Neural progenitor cell (in vitro differentiated cells): ENCODE measurements around the gene AHRR.
"Not testable (repeated sequence)": the region's sequence is repeated elsewhere in the genome, so short reads cannot be mapped to it uniquely, and the experiment has no call there.

Experiments
- EZH2 ChIP-seq: fragments of 200-600 bp; sonication (generic); IDR thresholded peaks from 2 replicates; pipeline ENCODE4 v1.6.1; 2017; ENCODE audit warnings: antibody characterized with exemption, mild to moderate bottlenecking, moderate library complexity
- EZH2phosphoT487 ChIP-seq: fragments of 200-600 bp; sonication (generic); IDR thresholded peaks from 2 replicates; pipeline ENCODE4 v1.6.1; 2017; ENCODE audit warnings: antibody characterized with exemption
- TF ChIP-seq, protein P1 (sequence below): fragments of 200-600 bp; sonication (generic); IDR thresholded peaks from 2 replicates; pipeline ENCODE4 v1.5.1; 2017; ENCODE audit warnings: antibody characterized with exemption, mild to moderate bottlenecking

DNA sequence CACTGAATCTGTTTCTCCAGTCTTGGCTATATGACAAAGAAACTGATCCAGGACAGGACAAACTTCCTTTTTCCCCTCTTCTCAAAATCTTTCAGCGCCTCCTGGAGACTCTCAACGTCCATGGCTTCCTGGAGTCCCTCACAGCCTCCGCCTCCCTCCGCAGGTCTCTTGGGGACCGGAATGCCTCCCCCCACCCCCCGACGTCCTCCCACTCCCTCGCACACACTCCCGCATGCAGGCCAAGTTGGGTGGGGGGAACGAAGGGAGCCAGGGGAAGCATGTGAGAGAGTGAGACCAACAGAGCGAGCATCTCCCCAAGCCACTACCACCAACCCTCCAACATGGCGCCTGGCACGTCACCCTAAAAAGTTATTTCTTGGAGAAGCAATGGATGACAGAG, 31.3 kb upstream of the AHRR start:
- TF ChIP-seq, protein P1, sequence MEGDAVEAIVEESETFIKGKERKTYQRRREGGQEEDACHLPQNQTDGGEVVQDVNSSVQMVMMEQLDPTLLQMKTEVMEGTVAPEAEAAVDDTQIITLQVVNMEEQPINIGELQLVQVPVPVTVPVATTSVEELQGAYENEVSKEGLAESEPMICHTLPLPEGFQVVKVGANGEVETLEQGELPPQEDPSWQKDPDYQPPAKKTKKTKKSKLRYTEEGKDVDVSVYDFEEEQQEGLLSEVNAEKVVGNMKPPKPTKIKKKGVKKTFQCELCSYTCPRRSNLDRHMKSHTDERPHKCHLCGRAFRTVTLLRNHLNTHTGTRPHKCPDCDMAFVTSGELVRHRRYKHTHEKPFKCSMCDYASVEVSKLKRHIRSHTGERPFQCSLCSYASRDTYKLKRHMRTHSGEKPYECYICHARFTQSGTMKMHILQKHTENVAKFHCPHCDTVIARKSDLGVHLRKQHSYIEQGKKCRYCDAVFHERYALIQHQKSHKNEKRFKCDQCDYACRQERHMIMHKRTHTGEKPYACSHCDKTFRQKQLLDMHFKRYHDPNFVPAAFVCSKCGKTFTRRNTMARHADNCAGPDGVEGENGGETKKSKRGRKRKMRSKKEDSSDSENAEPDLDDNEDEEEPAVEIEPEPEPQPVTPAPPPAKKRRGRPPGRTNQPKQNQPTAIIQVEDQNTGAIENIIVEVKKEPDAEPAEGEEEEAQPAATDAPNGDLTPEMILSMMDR: not testable (repeated sequence)
- TF ChIP-seq EZH2, EZH2phosphoT487: not testable (repeated sequence)
